NCI-H2227 (cell line): Measurements from ENCODE around the gene SCGB1C1.
"Not testable (repeated sequence)": the region's sequence is repeated elsewhere in the genome, so short reads cannot be mapped to it uniquely, and the experiment has no call there.

Experiments used
- DNase-seq: peaks from one replicate; lab custom pipeline; 2025; ENCODE audit not compliant: unreplicated experiment; lab: John Stamatoyannopoulos, UW

Gene SCGB1C1

GRCh38 chr11:236774-237767, 44.2 kb downstream of the SCGB1C1 start, which contains the start of gene PSMD13:
Gene PSMD13 (plus strand): TSS chr11:236976. CDS start chr11:237050, 74 bp downstream.
- peak; percentile 95 for DNase-seq

- DNase-seq = not testable (repeated sequence)
Measured at GRCh38 chr11:238346-238745, 45.5 kb downstream of the SCGB1C1 start.

GRCh38 chr11:240315-240714, 47.4 kb downstream of the SCGB1C1 start:
- DNase-seq = no peak

GRCh38 chr11:241634-242033, 48.8 kb downstream of the SCGB1C1 start:
- no peak for DNase-seq
